Measurements from ENCODE around the gene CDK18. TPM values are rescaled to one million over a fixed set of nuclear protein-coding genes. Genes with fewer than 3 reads are reported as not detected.

The CDK18 gene
- polyA plus RNA-seq, 1 donor: 28.3 TPM

DNA sequence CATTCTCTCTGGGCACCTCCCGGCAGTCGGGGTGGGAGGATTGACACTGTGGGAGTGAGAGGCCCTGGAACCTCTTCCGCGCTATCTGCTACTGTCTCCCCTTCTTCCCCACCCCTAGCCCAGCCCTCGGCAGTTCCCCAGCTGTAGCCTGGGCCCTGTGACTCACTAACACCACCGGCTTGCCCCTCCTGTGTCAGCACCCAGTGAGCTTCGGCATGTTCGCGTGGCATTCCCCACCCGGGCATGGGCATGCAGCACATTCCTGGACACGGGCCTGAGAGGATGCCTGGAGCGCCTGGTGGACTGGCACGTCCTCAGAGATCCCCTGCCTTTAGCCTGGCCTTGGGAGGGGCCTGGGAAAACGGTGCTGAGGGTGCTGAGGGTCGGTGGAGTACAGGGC lies 1.3 kb downstream of the CDK18 start:
- no peak for DNase-seq

DNA sequence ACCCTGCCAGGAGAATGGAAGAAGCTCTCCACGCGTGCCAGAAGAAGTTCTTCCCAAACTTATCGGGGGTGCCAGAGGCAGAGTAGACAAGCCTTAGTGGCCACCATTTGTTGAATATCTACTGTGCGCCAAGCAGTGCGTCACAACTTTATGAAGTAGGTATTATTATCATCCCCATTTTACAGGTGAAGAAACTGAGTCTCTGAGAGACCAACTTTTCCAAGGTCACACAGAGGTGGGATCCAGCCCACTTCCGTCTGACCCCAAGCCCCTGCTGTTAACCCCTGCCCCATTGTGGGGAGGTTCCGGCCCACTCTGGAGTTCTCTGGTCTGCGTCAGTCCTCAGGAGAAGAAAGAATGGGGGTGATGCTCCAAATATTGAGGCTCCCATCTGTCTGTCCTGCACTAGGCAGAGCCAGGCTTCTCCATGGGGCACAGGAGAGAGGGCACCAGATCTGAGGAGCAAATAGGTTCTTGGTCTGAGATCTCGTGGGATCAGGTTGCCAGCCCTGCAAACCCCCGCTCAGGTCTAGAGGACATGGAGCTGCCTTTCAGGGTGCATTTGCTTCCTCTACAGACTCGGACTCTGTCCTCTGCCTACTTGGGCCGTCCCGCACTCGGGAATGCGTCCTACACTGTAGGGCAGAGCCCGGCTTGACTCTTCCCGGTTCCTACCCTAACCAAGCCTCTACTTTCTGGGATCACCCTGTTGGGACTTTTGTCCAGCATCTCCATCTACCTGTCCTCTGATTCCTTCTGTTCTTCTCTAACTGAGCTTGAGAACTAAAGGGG lies 2.1 kb downstream of the CDK18 start:
- DNase-seq: no peak

DNA sequence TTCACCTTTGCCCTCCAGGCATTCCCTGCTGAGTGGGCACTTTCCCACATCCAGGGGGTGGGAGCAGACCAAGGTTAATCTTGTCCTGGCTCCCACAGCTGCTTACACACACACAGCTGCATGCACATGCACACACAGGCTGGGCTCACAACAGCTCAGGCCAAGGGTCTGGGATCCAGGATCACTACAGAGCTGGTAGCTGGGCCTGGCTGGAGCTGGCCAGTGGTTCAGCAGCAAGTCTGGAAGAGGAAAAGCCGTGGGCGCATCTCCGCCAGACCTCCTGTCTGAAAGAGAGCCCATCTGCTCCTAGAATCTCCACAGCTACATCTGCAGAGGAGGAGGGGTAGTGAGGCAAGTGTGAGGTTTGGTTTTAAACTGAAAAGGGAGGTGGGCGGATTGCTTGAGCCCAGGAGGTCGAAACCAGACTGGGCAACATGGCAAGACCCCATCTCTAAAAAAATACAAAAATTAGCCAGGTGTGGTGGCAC lies 3.8 kb downstream of the CDK18 start:
- no peak for DNase-seq

DNA sequence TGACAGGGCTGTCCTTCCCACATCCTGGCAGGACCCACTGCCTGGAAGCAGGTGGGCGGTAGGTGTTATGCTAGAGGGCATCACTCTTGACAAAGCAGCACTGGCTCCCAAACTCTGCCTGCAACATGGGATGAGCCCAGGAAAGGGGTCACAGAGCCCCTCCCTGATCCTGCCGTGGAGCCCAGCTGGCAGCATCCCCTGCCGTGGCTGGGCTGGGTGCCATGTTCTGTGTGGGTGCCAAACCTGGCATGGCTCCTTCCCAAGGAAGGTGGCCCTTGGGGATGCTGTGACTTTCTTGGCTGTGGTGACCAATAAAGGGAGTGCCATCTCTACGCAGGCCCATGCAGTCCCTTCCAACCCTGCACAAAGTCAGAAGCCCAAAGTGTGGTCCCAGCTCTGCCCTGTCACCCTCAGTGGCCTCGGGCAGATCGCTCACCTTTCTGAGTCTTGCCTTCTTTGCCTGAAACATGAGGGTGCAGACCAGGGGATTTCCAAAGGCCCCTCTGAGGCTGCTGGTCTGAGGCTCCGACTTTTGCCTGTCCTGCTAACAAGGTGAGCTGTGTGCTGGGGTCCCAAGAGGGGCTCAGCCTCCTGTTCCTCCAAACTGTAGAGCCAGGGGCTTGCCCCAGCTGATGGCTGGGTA lies 6.0 kb downstream of the CDK18 start:
- no peak for DNase-seq

DNA sequence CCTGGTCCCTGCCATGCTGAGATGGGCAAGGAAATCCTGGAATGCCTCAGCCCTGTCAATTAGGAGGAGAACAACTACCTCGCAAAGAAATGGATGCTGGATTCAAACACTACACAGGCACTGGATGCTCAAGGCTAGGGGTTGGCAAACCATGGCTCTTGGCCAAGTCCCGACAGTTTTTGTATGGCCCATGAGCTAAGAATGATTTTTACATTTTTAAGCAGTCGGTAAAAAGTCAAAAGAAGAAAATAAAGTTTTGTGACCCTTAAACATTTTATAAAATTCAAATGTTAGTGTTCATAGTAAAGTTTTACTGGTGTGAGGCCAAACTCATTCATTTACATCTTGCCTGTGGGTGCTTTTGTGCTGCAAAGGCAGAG lies 6.5 kb downstream of the CDK18 start:
- DNase-seq: no peak

DNA sequence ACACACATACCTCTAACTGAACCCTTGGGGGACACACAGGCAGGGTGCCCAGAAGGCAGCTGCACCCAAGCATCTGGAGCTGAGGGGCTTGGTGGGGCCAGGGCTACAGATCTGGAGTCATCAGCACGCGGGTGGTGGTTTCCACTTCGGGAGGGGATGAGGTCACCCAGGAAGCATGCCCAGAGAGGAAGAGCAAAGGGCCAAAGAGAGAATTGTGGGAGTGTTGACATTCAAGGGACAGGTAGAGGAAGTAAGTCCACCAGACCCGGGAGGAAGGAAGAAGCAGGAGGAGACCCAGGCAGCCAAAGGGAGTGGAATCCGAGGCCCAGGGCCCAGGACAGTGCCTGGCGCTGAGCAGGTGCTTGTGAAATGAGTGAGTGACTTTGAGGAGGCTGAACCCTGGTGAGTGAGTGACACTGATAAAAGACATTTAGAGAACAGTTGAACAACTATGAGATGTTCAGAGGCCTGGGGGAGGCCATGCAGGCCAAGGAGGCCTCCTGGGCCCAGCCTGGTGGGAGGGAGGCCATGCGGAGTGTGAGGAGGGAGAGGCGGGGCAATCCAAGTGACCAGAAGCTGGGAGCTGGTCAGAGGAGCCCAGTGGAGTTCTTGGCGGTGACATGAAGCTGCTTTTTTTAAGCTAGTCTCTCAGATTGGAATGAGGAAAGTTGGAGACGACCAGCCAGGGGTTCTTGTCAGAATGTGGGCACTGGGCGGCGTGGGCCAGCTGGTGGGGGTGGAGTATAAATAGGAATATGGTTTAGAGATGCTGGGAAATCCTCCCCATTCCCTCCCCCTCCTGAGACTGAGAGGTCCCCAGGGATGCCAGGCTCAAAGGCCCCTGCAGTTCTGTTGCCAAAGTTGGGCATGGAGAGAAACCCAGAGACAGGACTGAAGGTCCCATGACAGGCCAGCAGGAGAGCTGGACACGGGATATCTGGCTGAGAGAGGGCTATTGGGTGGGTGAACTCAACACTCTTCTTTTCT lies 7.9 kb downstream of the CDK18 start:
- DNase-seq: no peak

DNA sequence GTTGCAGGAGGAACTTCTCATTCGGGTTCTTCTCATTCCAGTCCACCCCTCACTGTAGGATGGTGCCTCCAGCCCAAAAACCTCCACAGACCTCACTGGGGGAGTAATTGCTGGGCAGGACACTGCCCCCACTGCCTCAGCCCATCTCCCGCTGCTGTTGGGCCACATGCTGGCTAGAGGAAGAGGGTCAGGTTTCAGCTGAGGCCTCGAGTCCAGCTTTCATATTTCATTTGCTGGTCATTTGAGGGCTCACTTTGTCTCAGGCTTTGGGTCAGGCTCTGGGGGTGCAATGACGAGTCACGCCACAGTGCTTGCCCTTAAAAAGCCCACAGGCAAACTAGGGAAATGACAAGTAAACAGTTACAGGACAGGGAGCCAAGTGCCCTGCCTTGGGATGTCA lies 9.3 kb downstream of the CDK18 start:
- DNase-seq: no peak

DNA sequence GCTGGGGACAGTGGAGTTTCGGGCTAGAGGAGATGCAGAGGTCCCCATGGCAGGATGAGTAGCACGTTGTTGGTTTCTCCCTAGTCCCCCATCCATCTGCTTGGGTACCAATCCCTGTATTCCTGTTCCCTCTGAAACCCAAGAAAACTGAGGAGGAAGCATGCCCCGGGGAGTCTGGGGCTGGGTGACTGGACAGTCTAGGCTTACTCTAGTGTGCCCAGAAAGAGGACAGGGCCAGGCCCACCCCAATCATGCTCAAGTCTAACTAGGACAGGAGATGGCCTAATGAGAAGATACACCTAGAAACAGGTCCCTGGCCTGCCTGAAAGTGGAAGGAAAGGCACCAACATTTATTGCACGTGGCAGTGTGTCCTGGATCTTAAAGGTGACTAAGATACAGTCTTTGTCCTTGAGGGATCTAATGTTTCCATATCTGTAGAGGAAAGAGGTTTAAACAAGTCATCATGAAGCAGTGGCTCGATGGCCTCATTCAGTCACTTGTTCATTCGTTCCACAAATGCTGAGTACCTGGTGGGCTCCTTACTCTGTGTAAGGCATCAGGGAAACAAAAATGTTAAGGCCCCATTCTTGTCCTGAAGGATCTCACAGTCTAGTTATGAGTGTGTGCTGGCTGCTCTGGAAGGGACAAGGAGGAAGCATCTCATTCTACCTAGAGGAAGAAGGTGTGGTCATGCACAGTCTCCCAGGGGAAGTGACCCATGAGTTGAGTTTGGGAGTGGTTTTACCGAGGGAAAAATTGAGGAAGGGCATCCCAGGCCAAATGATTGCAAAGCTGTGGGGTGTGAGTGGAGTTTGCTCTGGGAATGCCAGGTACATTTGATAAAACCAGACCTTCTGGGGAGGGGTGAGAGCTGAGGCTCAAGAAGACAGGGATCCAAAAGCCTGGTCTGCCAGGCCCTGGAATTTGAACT lies 10.0 kb downstream of the CDK18 start:
- no peak for DNase-seq

DNA sequence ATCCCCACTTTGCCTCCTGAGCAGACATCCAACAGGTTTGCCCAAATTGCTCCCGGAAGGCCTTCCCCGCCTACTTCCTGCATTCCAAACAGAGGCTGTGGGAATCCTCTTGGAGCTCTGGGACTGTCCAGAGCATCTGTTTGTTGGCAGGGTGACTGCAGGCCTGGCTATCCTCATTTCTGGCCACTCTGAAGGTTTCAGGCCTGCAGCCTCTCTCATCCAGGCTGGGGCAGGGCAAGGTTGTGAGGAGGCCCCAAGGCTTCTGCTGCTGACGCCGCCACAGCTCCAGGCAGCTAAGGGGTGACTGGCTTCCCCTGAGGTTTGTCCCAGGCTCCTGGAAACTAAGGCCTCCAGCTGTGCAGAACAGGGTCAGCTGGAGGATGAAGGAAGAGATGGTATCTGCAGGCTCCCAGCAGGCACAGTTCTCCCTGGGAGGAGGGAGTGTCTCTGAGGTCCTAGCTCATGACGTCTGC lies 11.3 kb downstream of the CDK18 start:
- DNase-seq: no peak

DNA sequence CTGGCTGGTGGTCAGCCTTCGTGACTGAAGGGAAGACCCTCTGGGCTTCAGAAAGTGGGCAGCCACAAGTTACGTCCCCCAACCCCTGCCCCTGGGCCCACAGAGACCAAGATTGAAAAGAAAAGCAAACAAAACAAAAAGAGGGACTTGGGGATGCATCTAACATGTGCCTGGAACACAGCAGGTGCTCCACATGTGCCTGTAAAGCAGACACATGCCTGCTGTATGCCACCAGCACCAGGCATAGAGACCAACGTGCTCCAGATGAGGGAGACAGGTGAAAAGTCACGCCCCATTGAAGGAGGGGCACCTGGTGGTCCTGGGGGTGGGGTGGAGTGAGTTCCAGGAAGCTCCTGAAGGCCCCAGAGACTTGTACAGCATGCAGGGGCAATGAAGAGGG lies 11.9 kb downstream of the CDK18 start:
- DNase-seq: no peak

DNA sequence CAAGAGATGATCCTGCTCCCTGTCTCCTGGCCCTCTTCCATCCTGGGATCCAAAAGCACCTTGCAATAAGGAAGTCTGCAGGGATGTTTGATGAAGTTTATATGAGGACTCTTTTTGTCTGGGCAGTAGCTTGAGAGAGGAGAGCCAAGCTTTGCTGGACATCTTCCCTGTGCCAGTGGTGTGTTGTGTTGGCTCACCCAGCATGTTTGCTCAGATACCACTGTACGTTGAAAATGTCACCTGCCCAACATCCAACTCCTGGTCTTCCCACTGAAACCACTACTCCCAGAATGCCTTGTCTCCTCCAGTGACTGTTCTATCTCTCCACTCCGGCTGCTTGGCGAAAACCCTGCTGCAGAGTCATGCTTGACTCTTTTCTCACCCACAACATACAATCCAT lies 12.8 kb downstream of the CDK18 start:
- no peak for DNase-seq

DNA sequence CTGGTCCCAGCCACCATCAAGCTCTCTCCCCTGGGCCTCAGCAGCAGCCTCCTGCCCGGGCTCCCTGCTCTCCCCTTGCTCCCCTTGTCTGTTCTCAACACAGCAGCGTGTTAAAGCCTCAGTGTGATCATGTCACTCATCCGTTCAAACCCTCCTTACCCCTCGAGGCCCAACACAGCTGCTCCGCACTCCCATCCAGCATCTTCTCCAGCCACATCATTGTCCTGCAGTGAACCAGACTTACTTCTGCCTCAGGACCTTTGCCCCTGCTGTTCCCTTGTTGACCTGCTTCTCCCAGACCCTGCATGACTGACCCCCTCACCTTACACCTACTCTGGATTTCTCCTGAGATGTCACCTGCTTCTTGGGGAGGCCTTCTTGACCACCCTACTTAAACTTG lies 13.3 kb downstream of the CDK18 start:
- DNase-seq: no peak

DNA sequence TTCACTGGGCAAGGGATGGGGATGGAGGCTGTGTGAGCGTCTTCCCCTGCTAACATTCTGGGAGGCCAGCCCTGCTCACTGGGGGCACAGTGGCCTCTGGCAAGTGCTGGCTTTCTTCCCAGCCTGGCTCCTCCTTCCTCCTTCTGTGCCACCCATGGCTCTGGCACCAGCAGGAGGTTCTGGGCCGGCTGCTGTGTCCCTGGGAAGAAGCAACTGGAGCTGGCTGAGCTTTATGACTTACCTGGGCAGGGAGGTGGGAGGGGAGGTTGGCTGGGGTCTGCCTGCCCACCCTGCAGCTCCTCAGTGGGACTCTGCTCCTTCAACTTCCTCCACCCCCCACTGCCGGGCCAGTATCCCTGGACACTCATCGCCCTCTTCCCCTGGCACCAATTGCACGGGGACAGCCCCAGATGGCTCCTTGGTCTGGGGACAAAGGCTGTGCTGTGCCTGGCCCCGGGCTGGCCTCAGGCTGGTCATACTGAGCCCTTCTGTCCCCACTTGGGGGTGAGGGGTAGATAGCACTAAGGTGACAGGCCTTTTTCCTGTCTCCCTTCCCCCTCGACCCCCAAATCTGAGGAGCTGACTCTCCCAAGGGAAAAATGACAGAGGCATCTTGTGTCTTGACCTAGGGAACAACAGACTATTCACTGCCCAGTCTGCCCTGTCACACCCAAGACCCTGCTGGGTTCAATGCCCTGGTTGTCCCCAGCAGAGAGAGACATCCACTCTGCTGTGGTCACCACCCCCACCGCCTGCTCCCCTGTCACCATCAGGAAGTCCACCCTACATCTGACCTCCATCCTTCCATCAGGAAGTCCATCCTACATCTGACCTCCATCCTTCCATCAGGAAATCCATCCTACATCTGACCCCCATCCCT lies 14.4 kb downstream of the CDK18 start:
- DNase-seq: no peak

DNA sequence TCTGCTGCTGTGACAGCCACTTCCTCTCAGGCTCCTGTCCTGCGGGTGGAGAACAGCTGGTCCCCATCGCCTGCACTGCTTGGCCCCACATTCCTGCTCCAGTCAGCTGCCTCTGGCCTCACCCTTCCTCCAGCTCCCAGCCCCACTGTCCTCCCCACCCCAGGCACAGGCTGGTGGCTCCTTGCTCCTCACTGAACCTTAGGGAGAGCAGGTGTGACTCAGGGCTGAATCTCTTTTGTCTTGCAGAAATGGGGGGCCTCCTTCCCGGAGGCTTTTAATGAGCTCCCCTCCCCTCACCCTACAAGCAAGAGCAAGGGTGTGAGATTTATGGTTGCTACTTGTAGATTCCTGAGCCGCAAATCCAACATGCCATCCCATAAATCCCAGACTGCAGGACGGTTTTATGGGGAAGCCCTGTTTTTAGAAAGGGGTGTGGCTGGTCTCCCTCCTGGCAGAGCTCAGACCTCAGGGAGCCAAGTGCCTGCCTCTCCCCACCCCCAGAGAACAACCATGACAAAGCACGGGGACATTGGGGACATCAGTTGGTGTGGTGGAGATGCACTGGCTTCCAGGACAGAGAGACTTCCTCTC lies 15.2 kb downstream of the CDK18 start:
- no peak for DNase-seq

DNA sequence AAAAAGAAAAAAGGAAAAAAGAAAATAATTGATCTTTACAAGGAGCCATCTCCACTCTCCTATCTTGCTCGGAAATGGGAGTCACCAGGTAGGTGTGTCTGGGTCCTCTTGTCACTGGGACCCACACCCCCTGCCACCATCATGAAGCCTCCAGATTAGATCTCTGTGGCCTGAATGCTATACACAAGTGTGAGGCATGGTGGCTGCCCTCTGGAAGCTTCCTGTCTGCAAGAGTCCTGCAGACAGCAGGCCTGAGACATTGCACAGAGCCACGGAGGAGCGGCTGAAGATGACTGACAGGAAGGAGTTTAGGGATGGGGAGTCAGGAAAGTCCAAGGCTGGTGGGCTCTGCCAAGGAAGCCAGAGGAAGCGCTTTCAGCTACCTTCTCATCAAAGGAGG lies 16.2 kb downstream of the CDK18 start:
- no peak for DNase-seq

DNA sequence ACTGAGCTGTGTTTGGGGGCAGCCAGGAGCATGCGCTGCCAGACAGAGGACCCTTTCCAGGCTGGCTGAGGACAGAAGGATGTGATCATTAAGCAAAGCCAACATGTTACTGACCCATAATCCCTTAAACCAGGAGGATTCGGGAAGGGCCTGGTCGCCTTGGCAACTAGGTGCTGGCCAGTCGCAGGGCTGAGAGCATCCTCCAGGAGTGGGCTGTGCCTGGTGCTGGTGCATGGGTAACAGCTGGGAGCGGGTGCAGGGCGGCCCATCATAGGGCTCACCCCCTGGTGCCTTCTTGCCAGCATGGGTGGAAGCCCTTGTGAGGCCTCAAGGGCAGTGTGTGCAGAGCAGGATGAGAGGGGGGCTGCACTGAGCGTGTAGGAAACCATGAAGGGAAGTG lies 17.2 kb downstream of the CDK18 start:
- no peak for DNase-seq

DNA sequence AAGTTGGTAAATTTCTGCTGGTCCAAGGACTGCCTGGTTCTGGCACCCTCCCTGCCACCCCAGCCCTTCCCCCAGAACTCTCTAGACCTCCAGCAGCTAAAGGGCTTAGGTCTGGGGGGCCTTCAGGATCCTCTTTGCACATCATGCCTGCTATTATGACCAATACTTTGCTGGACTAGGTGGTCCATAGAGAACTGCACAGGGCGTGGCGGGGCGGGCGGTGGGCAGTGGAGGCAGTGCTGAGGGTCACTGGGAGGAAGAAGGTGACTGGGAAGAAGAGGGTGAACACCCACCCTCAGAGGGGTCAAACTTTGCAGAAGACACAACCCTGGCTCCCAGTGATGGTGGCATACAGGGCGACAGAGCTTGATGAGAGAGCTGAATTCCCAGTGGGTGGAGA lies 18.2 kb downstream of the CDK18 start:
- DNase-seq: no peak

DNA sequence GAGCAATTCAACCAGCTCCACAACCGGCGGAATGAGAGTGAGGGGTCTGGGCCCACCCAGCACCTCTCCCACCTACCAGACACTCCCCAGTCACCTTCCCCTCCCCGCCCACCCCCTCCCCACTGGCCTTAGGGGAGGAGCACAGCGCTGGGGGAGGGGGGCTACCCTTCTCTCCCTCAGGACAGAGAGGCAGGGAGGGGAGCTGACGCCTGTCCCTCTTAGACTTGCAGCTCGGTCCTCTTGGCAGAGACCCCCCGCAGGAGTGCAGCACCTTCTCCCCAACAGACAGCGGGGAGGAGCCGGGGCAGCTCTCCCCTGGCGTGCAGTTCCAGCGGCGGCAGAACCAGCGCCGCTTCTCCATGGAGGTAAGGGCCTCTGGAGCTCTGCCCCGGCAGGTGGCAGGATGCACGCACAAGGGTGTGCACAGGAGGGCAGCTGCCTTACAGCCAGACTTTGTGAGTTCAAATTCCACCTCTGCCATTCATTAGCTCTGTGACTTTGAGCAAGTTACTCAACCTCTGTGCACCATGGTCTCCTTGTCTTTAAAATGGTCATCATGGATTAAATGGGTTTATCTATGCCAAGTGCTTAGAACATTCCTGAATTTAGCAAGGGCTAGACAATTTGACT lies 18.9 kb downstream of the CDK18 start:
- DNase-seq: no peak

DNA sequence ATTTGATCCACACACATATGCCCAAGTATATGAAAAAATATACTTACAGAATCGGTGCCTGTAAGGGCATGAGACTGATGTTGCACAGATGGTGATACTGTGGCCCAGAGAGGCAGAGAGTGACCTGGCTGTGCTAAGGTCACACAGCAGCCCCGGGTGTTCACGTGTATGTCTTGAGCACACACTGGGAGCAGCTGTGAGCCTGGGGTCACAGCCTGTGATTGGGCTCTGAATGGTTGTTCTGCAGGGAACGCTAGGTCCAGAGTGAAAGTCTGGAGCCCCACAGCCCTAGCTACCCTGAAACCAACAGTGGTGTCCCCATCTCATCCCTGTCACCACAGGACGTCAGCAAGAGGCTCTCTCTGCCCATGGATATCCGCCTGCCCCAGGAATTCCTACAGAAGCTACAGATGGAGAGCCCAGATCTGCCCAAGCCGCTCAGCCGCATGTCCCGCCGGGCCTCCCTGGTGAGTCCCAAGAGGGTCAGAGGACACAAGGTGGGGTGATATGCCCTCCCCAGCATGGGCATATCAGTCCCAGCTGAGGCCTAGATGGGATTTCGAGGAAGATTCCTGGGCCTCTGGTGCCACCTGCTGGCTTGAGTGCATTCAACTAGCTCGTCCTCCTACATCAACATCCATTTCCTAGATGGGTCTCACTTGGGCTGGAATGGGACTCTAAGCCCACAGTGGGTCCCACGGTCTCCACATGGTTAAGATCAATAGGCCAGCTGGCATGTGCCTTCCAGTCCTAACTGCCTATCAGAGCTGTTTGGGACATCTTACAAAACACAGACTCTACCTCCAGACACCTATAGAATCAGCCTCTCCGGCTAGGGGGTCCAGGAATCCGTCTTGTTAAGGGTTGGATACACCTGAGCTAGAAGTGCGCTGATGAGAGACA lies 19.7 kb downstream of the CDK18 start:
- DNase-seq: peak; percentile 66
